GM21515 (cell line): ENCODE measurements around the gene TRAF3.
"Not testable (repeated sequence)": the region's sequence is repeated elsewhere in the genome, so short reads cannot be mapped to it uniquely, and the experiment has no call there.

Experiments used
- ATAC-seq: cut with Tn5 transposase; IDR thresholded peaks from one replicate; pipeline ENCODE4 v1.9.1; 2021; ENCODE audit not compliant: unreplicated experiment

TRAF3 gene

DNA sequence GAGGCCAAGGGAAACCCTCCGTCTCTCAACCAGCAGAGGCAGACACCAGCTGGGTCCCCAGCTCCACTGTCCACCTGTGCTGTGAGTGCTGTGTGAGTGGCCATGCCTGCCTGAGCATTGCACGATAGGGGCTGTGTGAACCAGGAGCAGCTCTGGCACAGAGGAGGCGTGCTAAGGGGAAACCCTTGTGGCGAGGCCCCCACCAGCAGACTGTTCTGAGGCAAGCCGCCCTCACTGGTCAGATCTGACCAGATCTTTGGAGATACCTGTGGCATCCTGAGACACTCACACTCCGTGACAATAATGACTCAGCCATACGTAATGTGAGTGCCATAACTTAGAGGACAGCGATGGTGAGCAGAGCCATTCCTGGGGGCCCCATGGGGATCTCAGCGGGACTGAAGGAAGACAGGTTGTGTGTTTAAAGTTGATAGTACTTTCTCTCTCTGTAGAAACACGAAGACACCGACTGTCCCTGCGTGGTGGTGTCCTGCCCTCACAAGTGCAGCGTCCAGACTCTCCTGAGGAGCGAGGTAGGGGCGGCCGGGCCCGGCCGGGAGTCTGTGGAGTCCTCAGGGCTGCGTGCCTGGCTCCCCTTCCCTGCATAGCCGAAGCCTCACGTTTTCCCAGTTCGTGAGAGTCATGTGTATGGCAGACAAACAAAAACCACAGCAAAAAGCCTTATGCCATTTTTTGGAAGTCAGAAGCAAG, 108.6 kb downstream of the TRAF3 start:
- no peak for ATAC-seq

GRCh38 chr14:102888748-102889147, 111.5 kb downstream of the TRAF3 start:
- ATAC-seq = no peak

GRCh38 chr14:102889615-102890014, 112.4 kb downstream of the TRAF3 start:
- ATAC-seq = no peak

DNA sequence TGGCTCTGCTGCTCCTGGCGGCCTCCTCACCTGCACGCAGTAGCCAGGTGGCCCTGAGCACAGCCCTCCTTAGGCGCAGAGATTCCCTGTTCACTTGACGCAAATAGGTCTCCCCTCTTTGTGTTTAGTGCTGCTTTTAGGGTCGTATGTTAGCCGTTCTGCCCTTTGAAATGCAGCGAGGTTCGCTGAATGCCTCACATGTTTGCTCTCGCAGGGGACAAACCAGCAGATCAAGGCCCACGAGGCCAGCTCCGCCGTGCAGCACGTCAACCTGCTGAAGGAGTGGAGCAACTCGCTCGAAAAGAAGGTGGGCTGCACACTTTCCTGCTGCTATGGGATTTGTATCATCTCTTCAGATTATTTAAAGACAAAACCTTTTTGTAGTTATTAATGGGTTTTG, 113.9 kb downstream of the TRAF3 start:
- ATAC-seq = no peak

DNA sequence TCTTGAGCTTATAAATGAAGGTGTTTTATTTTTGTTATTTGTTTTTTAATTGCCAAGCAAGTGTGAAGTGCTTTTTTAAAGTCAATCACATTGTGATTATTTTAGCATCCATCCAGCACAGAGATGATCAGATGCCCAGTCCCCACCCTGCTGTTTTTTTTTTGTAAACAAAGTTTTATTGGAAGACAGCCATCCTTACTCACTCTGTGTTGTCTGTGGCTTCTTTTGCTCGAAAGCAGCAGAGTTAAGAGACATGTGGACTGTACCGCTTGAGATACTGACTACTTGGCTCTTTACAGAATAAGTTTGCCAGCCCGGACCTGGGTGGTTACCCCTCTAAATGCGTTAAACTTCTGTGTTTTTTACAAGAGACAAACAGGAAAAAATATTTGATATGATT, 114.3 kb downstream of the TRAF3 start:
- no peak for ATAC-seq

GRCh38 chr14:102892651-102893050, 115.4 kb downstream of the TRAF3 start:
- no peak for ATAC-seq

- ATAC-seq = no peak
Measured at GRCh38 chr14:102893452-102893851, 116.2 kb downstream of the TRAF3 start.

DNA sequence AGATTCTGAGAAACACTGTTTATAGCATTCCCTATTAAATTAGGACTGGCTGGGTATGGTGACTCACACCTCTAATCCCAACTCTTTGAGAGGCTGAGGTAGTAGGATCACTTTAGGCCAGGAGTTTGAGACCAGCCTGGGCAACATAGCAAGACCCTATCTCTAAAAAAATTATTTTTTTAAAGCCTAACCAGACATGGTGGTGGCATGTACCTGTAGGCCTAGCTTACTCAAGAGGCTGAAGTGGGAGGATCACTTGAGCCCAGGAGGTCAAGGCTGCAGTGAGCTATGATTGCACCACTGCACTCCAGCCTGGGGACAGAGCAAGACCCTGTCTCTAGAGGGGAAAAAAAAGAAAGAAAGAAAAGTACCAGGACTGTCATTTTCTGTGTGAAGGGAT, 119.5 kb downstream of the TRAF3 start:
- not testable (repeated sequence) for ATAC-seq

DNA sequence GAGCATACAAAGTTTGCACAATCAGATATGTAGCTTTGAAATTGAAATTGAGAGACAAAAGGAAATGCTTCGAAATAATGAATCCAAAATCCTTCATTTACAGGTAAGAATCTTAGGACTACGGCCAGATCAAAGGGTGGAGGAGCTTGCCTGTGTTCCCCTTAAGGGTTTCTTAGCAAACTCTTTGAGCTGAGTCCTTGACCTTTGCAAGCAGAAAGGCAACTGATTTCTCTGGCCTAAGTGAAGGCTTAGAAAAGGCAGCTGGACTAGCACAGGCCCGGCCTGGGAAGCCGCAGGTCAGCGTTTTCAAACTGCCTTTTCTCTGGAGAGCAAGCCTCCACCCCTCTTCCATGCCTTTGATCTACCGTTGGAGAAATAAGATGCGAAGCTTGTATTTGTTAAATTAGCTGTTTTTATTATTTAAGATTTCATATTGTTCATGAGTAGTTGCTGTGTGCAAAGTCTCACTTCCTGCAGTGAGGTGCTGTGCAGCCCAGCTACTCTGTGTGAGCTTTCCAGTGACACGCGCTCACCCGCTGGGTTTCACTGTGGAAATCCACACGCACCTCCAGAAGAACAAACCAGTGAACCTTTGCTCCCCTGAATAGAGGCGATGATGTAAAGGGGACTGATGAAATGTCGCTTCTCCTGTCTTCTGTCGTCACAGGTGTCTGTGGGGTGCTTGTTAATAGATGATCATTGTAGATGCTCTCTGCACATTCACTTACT, 120.2 kb downstream of the TRAF3 start:
- ATAC-seq = no peak

GRCh38 chr14:102898298-102898697, 121.0 kb downstream of the TRAF3 start:
- no peak for ATAC-seq

- no peak for ATAC-seq
Measured at GRCh38 chr14:102898776-102899515, 121.7 kb downstream of the TRAF3 start.

GRCh38 chr14:102899516-102899900, 122.3 kb downstream of the TRAF3 start:
- no peak for ATAC-seq

- peak; percentile 47 for ATAC-seq
Measured at GRCh38 chr14:102900631-102901571, 123.7 kb downstream of the TRAF3 start.

DNA sequence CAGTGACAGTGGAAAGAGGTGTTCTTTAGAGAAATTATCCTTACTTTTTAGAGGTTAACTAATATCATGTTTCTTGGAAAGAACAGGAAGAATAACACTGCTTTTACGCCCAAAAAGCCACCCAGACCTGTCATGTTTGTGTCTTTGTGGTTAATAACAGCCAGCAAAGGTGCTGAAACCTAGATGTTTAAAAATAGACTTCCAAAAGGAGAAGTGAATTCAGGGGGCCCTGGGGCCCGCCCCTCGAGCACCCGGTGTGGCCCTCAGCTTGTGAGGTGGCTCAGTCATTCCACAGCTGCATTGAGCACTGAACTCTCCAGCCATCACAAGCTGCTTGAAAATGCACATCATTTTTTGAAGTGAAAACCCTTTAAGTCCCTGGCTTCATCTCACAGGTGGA, 124.4 kb downstream of the TRAF3 start:
- peak; percentile 67 for ATAC-seq

DNA sequence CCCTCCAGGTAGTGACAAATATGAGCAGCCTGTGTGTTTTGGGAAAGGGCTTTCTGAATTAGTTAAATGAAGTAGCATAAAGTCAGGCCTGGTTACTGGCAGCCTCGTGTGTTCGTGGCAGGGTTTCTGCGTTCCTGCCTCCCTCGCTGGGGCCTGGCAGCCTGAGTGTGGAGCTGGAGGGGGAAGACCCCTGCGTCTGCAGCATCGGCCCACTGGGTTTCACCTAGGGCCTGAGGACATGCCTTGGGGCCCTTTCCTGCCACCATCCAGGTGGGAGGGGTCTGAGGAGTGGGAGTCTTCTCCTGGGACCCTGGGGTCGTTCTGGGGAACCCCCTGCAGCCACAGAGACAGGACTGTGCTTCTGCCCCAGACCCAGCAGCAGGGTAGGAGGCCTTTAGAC, 124.8 kb downstream of the TRAF3 start:
- no peak for ATAC-seq

DNA sequence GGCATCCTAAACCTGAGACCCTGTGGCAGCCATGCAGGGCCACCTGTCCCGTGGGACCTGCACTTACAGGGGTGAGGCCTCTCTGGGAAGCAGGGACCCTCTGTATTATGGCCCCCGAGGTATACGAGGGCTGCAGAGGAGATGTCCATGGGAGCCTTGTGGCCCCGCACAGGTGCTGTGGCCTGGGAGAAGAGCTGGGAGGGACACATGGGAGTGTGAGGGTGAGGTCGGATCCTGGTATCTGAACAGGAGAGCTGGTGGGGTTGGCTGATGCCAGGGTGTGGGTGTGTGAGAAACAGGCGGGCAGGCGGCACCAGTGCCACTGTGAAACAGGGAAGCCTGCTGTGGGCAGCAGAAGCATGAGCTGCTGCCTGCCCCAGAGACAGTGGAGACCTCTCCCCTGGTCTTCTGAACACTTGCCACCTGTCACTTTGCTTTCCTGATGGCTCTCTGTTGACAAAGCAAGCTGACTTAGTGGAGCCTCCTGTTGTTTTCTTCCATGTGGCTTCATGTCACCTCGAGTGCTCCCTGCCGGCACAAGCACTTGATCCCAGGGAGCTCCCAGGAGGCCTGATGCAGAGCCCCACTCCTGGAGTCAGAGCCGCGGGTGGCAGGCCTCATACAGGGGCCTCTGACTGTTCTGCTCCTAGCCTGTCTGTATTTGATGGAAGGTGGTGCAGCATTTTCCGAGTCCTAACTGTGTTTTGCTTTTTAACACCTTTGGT, 125.4 kb downstream of the TRAF3 start:
- ATAC-seq = no peak

- ATAC-seq = no peak
Measured at GRCh38 chr14:102903248-102903888, 126.1 kb downstream of the TRAF3 start.

DNA sequence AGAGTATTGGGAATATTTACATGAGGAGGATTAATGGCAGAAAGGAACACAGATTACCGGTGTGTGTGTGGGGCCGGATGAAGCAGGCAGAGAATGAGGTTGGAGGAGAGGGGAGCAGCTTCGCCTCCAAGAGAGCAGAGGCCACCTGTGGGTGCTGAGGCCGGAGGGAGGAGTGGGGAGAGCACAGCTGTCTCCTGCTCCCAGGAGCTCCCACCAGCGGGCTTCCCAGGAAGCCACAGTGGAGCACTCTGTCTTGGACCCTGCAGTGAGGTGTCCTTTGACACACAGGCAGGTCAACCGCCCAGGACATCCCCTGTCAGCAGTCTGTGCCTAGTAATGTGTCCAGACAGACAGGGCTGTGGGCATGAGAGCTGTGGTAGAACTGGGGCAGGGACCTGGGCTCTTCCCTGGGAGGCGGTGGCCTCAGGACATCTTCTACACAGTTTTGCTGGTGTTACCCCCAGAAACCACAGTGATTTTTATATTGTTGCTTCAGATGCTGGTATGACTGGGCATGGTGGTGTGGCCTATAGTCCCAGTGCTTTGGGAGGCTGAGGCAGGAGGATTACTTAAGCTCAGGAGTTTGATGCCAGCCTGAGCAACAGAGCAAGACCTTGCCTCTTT, 126.8 kb downstream of the TRAF3 start:
- ATAC-seq = no peak
